Fibroblast of the conjunctiva (primary cell): Measurements from ENCODE around the gene CLK1.
"Not testable (repeated sequence)": the region's sequence is repeated elsewhere in the genome, so short reads cannot be mapped to it uniquely, and the experiment has no call there.

Experiments used
- DNase-seq: peaks from one replicate; pipeline ENCODE4 v3.0.0-alpha.2; 2010; ENCODE audit warnings: low read depth

The CLK1 gene

DNA sequence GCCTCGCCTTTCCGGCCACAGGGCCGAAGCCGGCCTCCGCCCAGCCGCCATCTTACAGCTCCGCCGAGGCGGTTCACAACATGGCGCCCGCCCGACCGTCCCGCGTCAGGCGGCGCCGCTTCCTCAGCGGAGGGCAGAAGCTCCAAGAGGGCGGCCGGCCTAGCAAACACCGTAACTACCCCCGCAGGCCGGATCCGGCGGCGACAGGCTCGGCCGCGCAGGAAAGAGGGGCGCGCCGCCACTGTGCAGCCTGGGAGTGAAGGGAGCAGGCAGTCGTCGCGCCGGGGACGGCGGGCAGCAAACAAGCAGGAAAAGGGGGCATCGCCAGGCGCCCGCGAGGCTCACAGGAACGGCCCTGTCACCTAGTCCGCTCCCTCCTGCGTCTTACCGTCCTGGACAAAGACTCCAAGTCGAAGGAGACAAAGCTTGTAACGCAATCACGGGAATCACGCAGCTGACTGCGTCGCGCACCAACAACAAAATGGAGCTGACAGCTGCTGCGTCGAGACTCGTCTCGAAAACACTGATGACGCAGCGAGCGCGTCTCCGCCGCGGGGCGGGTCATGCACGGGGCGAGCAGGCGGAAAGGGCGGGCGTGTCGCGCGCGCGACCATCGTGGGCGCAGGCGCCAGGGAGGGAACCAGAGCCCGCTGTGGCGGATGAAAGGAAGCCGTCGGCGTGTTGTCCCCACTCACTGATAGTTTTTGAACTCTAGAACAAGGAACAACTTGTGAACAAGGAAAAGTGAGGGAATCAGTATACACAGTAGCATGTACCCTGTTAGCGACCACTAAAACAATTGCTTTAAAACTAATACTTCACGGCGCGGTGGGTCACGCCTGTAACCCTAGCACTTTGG, at the start of gene CLK1:
Gene CLK1 (minus strand): TSS at position 483 of the 859 bp plus-strand sequence. CDS start 2,796 bp downstream, outside the sequence.
- peak; percentile 83 for DNase-seq

DNA sequence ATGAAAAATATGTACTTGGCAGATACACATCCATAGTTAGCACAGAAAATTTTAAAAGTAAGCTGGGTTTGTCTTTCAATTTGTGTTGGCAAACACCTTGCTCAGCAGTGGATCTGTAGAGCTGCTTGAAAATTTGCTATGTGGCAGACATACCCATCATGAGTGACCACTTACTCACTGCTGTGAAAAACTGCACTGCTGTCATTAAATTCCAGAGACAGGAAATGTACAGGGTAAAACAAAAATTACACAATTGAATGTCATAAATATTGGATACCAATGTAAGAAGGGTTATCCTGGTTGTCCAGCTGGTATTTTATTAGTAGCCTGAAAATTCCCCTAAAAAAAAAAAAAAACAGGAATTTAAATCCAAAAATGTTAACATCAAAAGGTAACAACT, 49.2 kb upstream of the CLK1 start:
- DNase-seq, result no peak

DNA sequence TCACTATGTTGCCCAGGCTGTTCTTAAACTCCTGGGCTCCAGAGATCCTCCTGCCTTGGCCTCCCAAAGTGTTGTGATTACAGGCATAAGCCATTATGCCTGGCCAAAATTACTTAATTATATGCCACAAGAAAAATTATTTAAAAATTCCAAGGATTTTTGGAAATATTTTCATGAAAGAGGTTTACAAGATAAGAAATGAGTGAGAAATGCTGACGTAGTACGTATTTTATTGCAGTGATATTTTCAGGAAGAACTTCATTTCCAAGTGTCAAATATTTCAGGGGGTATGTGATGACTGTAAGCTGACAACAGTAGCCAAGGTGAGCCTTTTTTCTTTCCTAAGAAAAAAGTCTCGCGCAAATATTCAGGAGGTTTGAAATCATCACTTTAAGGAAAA, 45.5 kb upstream of the CLK1 start:
- no peak for DNase-seq

DNA sequence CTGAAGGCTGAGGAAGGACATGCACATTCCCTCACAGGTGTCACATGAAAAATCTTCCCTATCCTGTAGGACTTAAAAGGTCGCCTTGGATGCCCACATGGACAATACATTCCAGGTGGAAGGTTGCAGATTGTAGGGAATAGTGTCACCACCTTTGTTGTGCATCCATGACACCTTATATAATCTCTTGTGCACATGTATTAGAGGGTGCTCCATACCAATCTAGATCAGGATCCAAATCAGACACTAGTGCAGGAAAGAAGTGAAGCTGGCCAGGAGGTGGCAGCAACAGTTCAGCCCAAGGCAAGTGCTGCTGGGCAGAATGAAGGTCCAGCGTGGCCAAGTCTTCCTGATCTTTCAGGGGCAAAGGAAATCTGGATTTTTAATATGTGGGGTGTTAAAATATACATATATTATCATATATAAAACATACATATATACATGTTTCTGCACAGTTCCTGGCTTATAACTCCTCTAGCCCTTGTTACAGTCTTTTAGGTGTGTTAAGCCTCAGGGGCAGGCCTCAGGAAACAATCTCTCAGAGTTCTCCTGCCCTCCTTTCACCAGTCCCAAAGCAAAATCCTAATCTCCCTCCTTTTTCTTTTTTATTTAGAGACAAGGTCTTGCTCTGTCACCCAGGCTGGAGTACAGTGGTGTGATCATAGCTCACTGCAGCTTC, 41.3 kb upstream of the CLK1 start:
- DNase-seq, result peak; percentile 57

DNA sequence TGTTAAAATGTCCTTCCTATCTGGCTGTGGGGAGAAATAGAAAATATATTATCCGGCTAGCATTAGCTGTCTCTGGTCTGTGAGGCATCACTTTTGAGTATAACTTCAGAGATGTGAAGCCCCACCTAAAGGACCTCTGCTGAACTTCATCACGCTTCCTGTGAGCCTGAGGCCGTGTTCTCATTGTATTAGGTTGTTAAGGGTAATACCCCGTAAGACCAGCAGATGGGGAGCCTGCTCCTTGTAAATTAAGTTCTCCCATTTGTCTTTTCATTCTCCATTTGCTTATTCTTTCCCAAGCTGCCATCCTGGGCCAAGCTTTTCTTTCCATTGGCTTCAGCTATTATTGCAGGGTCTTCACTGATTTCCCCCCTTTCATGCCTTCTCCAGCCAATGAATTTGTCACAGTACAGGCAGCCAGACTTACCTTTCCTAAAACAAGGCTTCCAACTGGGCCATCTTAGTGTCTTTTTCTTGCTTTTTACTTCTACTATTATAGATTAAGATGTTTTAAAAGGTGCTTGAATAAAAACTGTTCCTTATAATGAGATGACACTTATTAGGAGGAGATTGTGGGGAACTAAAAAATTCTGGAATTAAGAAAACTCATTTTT, 37.1 kb upstream of the CLK1 start:
- DNase-seq, result peak; percentile 87

DNA sequence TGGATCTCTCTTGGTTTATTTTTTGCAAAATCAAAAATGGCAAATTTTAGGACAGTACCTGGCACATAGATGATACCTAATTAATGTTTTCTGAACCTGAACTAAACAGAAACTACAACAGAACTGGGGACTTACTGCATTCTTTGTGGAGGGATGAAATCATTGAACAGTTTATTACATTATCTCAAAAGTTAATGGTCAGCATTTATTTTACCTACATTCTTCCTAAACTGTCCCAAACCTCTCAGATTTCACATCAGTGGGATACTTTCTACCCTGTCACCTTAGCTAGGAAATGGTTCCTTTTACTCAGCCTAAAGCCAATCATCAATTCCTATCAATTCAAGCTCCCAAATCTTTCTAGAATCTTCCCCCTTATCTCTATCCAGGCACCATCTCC, 35.0 kb upstream of the CLK1 start:
- no peak for DNase-seq

DNA sequence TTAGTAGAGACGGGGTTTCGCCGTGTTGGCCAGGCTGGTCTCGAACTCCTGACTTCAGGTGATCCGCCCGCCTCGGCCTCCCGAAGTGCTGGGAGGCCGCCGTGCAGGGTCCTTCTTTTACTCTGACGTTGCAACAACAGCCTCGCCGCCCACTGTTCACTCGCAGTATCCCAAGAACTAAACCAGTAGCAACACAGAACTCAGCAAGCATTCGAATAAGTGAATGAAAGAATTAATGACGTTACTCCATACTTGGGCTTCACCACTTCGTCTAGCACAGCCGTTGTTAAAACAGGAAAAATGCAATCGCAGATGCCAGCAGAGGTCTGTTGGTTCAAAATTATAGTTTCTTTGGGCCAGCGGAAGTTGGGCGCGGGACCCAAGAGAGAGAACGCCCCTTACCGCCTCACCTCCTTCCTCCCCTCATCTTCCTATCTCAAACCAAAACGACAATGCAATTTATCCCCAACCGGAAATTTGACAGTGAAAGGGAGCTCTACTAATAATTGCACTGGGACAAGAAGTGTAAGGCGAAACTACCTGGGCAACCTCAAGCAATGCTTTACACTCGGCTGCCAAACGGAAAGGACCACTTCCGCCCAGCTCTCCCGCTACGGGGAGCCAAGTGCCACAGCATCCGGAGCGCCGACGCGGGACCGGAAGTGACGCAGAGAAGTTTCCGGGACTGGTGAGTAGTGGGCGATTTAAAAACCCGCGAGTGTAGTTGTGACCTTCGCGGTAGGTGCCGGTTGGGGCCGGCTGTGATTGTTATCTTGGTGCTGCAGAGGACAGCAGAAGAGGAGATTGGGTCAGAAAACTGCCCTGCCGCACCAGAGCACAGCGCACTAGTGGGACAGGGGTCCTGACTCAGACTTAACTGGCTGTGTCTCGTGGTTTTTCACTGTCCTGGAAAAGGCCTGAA, 24.5 kb upstream of the CLK1 start, which contains the start of the genes NIF3L1 and PPIL3:
Gene NIF3L1 (plus strand): TSS at position 668 of the 922 bp plus-strand sequence. CDS start 2,573 bp downstream, outside the sequence.
Gene PPIL3 (minus strand): TSS at position 374 of the 922 bp plus-strand sequence. CDS start 1,462 bp downstream, outside the sequence.
- DNase-seq, result peak; percentile 96

DNA sequence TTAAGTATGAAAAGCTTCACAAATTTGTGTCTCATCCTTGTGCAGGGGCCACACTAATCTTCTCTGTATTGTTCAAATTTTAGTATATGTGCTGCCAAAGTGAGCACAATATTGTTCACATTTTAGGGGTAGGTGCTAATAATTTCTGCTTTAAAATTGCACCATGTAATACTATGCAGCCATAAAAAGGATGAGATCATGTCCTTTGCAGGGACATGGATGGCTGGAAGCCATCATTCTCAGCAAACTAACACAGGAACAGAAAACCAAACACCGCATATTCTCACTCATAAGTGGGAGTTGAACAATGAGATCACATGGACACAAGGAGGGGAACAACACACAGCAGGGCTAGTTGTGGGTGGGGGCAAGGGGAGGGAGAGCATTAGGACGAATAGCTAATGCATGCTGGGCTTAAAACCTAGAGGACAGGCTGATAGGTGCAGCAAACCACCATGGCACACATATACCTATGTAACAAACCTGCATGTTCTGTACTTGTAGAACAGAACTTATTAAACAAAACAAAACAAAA, 17.3 kb upstream of the CLK1 start:
- not testable (repeated sequence) for DNase-seq

DNA sequence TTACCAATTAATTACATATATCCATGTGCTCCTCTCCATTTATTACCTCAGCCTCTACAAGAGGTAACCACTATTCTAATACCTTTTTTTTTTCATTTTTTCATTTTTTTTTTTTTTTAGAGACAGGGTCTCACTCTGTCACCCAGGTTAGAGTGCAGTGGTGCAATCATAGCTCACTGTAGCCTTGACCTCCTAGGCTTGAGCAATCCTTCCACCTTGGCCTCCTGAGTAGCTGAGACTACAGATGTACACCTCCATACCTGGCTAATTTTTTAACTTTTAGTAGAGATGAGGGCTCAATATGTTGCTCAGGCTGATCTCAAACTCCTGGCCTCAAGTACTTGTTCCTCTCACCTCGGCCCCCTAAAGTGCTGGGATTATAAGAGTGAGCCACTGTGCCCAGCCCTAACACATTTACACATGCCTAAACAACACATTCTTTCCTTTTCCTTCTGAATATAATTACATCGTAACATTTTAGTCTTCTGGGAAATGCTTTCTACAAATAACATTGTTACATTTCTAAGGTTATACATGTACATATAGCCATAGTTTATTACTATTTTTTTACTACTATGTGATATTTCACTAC, 13.9 kb upstream of the CLK1 start:
- DNase-seq, result no peak

DNA sequence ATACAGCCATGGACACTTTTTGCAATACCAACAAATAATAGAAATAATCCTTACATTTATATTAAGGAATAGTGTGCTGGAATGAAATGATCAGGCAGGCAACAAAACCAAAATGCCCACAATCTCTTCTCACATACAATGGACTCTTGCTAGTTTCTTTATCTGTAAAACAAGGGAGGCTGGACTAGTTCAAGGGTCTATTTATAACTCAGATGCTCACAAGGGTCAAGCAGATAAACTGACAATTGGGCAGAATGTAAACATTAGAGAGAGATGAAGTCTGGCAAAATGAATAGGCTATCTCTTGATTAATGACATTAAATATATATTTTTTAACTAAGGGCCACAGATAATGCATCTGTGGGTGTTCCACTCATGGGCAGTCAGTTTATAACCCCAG, 13.0 kb upstream of the CLK1 start:
- DNase-seq, result no peak

DNA sequence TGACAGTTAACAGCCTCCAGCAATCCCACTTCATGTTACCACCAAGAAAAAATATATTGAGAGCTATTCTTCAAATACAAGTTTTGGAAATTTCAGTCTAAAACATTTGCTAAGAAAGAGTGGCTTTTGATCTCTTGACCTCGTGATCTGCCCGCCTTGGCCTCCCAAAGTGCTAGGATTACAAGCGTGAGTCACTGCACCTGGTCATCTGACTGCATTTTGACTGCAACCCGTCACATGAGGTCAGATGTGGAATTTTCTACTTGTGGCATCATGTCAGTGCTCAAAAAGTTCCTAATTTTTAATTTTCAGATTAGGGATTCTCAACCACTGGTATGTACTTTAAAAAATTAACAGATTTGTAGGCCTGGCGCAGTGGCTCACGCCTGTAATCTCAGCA, 9.1 kb upstream of the CLK1 start:
- DNase-seq, result no peak

DNA sequence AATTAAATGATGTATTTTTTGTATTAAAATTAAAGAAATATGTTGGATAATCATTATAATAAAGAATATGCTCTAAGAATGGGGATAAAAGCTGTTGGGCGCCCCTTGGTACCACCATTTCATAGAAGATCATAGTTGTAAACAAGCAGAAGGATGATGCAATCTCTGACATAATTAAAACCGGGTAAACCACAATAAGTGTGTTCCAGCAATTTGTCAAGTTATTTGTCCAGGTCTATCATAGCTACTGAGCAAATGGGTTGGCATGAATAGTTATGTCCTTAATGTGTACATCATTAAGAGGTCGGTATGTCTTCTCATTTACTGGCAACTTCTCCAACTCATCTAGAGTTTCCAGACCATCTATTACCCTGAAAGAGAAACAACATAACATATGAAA, 6.7 kb upstream of the CLK1 start:
- no peak for DNase-seq

DNA sequence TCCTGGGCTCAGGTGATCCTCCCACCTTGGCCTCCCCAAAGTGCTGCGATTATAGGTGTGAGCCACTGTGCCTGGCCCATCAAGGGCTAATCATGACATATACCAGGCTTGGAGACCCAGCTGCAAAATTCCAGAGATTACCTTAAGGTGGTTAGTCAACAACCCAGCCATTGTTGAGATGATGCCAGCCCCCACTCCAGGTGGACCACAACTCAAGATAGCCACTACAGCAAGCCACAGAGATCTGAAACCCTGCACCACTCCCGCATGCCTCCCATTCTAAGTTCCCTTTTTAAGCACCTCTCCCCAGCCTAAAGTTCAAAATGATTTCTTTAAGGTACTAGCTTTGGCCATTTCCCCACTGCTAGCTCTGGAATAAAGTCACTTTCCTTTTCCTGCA, 4.6 kb upstream of the CLK1 start:
- no peak for DNase-seq

DNA sequence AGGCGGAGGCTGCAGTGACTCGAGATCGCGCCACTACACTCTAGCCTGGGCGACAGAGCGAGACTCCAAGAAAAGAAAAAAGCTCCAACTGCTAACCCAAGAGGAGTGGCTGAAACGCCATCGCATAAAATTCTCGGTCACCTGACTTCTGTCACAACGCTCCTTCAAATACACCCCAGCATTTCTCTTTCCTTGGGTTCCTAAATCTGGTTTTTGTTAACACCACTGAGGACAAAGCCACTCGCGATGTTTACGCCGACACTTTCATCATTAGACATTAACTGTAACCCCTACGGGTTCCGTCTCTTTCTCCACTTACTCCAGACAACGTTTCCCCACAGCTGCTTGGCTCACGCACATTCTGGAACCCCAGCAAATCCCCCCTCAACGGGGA, 679 bp downstream of the CLK1 start:
- DNase-seq, result no peak

DNA sequence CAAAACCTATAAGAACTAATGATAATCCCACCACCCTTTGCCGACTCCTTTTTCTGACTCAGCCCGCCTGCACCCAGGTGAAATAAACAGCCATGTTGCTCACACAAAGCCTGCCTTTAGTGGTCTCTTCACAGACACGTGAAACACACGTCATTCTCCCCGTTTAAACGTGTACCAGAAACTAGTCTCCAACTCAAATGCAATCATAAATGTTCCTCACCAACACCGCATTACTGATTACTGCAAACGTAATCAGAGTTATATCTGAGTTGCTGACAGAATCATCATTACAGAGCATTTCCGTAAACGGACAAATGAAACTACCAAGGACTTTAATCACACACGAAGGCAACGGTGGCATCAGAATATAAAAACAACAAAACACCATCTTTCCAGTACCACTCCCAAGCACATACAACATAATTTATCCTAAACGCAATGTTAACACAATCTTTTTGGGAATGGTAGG, 1.9 kb downstream of the CLK1 start:
- no peak for DNase-seq

DNA sequence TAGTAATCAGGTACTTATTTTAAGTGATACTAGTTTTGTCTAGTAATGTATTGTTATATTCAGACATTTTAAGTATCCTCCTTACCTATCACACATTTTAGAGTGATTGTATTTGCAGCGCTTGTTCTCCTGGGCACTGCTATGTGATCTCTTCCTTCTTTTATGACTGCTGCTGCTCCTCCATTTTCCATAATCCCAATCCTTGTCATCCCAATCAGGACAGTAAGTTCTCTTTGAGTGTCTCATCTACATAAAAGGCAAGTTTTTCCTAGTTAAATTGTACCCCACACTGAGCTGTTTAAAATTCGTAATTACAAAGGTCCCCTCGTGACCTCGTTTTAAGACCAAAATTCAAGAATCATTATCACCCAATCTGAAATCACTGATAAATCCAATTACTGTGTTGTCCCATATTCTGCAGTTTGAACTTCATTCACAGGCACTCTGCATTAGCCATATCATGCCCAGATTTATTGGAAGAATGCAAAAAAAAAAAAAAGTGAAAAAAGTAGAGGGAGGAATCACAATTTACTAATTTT, 2.8 kb downstream of the CLK1 start:
- no peak for DNase-seq

DNA sequence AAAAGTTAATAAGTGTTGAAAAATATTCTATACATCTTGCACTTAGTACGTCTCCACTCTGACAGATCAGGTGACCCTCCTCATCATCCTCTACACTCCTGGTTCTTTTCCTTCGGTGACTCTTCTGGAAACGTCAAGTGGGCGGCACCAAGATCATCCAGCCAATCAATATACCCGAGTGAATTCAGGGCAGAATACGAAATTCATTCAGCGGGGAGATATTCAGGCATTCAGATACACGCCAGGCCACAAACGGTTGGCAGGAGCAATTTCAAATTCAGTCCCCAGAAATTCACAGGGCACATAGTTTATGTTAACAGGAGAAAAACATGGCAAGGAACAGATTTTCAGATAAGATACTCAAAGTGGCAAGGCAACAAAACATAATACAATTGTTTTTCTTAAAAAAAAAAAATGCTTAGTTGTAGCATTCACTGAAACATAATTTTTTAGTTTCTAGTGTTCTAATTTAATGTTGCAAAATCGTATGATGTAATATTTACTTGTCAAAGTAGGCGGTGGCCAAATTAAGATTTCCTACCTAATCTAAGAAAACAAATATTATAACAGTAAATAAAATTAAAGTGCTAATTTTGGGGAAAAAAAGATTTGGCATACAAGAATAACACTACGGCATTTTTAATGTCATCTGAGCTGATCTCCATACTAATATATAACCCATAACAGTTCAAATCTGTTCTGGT, 4.2 kb downstream of the CLK1 start:
- no peak for DNase-seq

DNA sequence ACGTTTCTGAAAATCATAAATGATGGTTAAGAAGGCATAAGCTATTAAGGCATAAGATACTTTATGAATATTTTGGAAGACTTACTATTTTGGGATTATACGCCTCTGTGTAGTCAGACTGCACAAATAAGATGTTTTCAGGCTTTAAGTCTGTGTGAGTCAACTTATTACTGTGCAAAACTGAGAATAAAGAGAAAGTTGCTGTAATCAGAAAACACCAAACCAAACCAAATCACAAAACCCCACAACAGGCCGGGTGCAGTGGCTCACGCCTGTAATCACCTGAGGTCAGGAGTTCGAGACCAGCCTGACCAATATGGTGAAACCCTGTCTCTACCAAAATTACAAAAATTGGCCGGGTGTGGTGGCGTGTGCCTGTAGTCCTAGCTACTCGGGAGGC, 7.7 kb downstream of the CLK1 start:
- DNase-seq, result no peak

DNA sequence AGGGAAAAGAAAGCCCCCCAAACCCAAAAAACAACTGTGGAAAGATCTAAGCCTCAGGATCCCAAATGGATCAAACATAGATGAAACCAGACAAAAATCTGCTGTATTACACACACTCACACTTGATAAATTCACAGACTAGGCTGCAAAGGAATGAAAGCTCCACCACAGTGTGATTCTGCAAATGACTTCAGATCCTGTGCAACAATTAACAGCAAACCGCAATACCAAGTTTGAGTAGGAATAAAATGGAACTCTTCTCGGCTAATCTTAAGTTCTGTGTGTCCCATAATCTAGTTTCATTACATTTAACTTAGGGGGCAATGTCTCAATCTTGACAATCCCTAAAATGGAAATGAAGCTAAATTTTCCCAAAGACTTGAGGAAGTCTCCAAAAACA, 11.9 kb downstream of the CLK1 start:
- no peak for DNase-seq
